Thoracic aorta (tissue), 2 donors: ENCODE measurements around the gene MXD3. TPM values are rescaled to one million over a fixed set of nuclear protein-coding genes. Genes with fewer than 3 reads are reported as not detected.

Experiments
- ATAC-seq: fragments of 150-250 bp; one replicate; pipeline ENCODE4 v1.8.0; 2017; ENCODE audit warnings: low read depth; ENCODE audit not compliant: insufficient number of reproducible peaks, low FRiP score
- DNase-seq: peaks from one replicate; pipeline ENCODE4 v3.0.0-alpha.2; 2020; ENCODE audit warnings: low spot score
- H3K27ac ChIP-seq, 2 donors: fragments of 200-600 bp; sonication (generic); 1 replicate in 1 of 2; 2 replicates in 1 of 2; pipeline ENCODE4 v1.5.1; 2016; ENCODE audit warnings: mild to moderate bottlenecking in 2 of 2, moderate library complexity in 2 of 2
- H3K27me3 ChIP-seq: fragments of 200-600 bp; sonication (generic); replicated peaks from 2 replicates; pipeline ENCODE4 v1.6.0; 2016; ENCODE audit warnings: mild to moderate bottlenecking; ENCODE audit not compliant: insufficient read depth
- H3K36me3 ChIP-seq: fragments of 200-600 bp; sonication (generic); one replicate; pipeline ENCODE4 v1.5.1; 2016
- H3K4me1 ChIP-seq, 2 donors: fragments of 200-600 bp; sonication (generic); 1 replicate in 1 of 2; 2 replicates in 1 of 2; pipeline versions ENCODE4 v1.5.1 to v1.6.0; 2016; ENCODE audit warnings: low read depth in 2 of 2, mild to moderate bottlenecking in 1 of 2; ENCODE audit not compliant: control insufficient read depth in 1 of 2
- H3K4me3 ChIP-seq: fragments of 200-600 bp; sonication (generic); 2 replicates; pipeline ENCODE4 v1.5.1; 2016; ENCODE audit warnings: mild to moderate bottlenecking
- H3K9me3 ChIP-seq: fragments of 200-600 bp; sonication (generic); 2 replicates; pipeline ENCODE4 v1.5.1; 2016
- total RNA-seq, 2 donors: library from RNA; depleted of rRNA; stranded (reverse); fragments of >200 nt; gene quantifications; one replicate each; pipeline versions ENCODE4 v1.1.0 to v1.2.3, GENCODE V29; 2016
- TF ChIP-seq, protein P1 (sequence below): fragments of 200-600 bp; sonication (generic); IDR thresholded peaks from one replicate; pipeline ENCODE4 v1.5.1; 2019; ENCODE audit warnings: antibody characterized with exemption

Gene MXD3
- total RNA-seq, 2 donors from 2014 or later = 11.9 to 17.6 TPM

DNA sequence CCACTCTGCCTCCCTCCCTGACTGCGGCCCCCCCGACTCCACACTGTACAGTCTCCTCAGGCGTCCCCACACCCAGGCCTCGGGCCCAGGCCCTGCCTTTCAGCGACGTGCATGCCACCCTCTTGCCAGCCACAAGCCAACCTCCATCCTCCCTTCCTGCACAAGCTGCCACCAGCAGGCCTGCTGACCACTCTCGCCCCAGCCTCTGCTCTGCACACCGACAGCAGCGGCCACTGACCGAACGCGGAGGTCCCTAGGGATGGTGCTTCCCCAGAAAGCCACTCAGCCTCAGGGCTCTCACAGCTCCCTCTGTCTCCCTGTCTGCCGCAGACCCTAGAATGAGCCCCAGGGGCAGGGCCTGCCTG is 21.2 kb upstream of the MXD3 start:
- no peak for DNase-seq
- Histone ChIP-seq H3K27me3 (no peaks in the 10 kb centered on the region), H3K27ac (no peak overlapping the region), H3K9me3 (no peaks in the 10 kb centered on the region), H3K4me3 (no peak overlapping the region), H3K4me1 (no peaks in the 10 kb centered on the region), H3K36me3 (peaks cover 73% of the 10 kb centered on the region)
- TF ChIP-seq, protein P1, sequence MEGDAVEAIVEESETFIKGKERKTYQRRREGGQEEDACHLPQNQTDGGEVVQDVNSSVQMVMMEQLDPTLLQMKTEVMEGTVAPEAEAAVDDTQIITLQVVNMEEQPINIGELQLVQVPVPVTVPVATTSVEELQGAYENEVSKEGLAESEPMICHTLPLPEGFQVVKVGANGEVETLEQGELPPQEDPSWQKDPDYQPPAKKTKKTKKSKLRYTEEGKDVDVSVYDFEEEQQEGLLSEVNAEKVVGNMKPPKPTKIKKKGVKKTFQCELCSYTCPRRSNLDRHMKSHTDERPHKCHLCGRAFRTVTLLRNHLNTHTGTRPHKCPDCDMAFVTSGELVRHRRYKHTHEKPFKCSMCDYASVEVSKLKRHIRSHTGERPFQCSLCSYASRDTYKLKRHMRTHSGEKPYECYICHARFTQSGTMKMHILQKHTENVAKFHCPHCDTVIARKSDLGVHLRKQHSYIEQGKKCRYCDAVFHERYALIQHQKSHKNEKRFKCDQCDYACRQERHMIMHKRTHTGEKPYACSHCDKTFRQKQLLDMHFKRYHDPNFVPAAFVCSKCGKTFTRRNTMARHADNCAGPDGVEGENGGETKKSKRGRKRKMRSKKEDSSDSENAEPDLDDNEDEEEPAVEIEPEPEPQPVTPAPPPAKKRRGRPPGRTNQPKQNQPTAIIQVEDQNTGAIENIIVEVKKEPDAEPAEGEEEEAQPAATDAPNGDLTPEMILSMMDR = no peak
- no peak for ATAC-seq

DNA sequence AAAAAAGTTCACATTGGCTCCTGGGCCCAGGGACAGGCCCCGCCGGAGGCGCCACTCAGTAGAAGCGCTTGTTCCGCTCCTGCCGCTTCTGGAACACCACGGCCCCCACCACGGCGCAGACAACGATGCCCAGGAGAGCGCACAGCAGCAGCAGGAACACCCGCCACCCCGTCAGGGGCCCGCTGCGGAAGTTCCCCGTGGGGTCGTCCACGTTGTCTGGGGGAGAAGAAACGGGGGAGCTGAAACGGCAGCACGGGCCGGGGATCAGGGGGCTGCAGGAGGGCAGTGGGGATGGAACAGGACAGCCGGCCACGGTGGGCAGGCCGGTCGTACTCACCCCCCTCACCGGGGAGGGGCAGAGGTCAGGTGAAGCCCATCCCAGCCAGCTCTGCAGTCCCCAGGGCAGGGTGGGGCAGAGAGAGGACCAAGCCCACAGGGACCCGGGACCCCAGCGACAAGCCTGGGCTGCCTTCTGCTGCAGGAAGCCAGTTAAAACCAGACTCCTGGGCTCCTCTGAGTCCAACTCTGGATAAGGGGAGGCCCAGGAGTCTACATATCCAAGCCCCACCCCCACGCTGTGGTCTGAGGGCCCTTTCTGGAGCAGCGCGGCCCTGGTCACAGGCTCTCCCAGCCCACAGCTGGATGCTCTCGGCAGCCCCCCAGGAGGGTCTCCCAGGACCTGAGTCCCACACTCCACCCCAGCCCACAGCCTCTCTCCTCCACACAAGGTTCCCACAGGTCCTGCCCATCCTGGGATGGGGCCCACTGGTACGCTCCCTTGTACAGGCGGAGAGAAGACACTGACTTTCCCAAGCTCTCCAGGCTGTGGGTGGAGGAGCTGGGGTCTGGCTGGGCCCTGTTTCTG is 20.6 kb upstream of the MXD3 start:
- no peak for DNase-seq
- no peak overlapping the region for H3K27ac ChIP-seq
- no peaks in the 10 kb centered on the region for H3K27me3 ChIP-seq
- no peak overlapping the region for H3K4me3 ChIP-seq
- peaks cover 68% of the 10 kb centered on the region for H3K36me3 ChIP-seq
- ATAC-seq = no peak
- no peaks in the 10 kb centered on the region for H3K9me3 ChIP-seq
- TF ChIP-seq, protein P1 = no peak
- H3K4me1 ChIP-seq = no peaks in the 10 kb centered on the region

DNA sequence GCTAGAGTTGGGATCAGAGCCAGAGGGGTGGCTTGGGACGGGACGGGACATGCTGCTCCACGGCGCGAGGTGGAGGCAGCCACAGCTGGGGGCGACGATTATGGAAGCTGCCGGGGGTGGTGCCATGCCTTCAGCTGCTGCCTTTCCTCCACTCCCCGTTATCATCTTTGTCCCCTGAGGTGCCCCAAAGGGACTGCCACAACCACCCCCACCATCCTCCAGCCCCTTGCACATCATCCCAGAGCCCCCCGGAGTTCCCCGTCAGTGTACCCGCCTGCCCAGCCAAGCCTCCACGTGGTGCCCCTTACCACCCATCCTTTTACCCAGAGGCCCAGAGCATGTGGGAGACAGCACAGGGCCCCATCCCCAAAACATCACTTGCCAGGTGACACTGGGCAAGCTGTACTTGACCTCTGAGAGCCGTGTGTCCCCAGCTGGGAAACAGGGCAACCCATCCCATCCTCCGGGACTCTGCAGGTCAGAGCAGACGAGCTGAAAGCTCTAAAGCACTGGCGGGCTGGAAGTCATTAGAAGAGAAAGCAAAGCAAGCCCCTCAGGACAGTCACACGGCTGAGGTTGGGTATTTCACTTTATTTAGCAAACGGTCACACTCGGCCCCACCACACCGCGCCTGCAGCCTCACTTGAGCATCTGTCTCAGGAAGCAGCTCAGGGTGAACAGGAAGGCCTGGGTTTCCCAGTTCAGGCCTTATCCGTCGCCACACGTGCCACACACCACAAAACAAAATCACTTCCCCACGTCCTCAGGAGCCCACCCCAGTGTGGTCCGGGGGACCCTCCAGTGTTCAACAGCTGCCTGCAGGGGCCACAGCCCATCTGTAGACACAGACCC is 19.5 kb upstream of the MXD3 start:
- no peak for ATAC-seq
- no peaks in the 10 kb centered on the region for H3K27me3 ChIP-seq
- H3K4me3 ChIP-seq = no peak overlapping the region
- no peaks in the 10 kb centered on the region for H3K4me1 ChIP-seq
- peaks cover 57% of the 10 kb centered on the region for H3K36me3 ChIP-seq
- no peaks in the 10 kb centered on the region for H3K9me3 ChIP-seq
- TF ChIP-seq, protein P1 = no peak
- no peak for DNase-seq
- no peak overlapping the region for H3K27ac ChIP-seq

DNA sequence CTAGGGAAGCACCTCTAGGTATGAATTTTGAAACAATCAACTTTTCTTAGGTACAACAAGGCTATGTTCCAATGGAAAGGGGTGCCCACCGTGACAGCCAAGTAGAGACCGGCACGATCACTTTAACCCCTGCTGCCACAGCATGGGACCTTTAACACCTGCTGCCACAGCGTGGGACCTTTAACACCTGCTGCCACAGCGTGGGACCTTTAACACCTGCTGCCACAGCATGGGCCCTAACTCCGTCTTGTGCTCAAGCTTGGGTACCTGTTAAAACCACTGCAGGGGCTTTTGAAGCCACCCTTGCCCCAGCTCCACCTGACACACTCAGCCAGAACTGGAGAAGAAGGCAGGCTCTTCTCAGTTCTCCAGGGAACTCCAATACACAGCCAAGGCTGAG is 18.2 kb upstream of the MXD3 start:
- Histone ChIP-seq H3K27ac (no peak overlapping the region), H3K36me3 (peaks cover 44% of the 10 kb centered on the region), H3K4me3 (no peak overlapping the region), H3K9me3 (no peaks in the 10 kb centered on the region), H3K27me3 (no peaks in the 10 kb centered on the region), H3K4me1 (no peaks in the 10 kb centered on the region)
- TF ChIP-seq, protein P1 = no peak
- ATAC-seq (no peak), DNase-seq (no peak)

DNA sequence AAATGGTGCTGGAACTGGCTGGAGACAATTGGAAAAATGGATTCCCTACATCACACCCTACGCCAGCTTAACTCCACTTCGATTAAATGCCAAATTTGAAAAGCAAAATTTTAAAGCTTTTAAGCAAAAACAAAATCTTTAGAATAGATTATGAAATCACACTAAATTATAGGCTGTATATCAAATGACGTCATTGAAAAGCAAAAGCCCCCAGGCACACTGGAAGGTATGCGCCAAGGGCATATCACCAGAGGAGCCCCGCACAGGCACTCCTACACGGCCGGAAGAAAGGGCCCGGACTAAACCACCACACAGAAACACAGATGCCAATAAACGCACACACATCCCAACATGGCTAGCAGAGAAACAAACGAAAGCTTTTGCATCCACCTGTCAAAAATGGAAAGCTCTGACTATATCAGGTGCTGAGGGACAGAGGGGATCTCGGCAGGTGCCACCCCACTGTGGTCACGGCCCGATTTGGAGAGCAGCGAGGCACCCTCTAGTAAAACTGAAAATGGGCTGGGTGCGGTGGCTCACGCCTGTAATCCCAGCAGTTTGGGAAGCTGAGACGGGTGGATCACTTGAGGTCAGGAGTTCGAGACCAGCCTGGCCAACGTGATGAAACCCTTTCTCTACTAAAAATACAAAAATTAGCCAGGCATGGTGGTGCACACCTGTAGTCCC is 17.0 kb upstream of the MXD3 start:
- TF ChIP-seq, protein P1 = no peak
- H3K27ac ChIP-seq = no peak overlapping the region
- ATAC-seq (no peak), DNase-seq (no peak)
- H3K4me1 ChIP-seq = no peaks in the 10 kb centered on the region
- H3K27me3 ChIP-seq = no peaks in the 10 kb centered on the region
- H3K36me3 ChIP-seq = peaks cover 32% of the 10 kb centered on the region
- no peaks in the 10 kb centered on the region for H3K9me3 ChIP-seq
- H3K4me3 ChIP-seq = no peak overlapping the region
